HepG2 (cell line): Measurements from ENCODE around the gene EXOC3L4. TPM values are rescaled to one million over a fixed set of nuclear protein-coding genes. Genes with fewer than 3 reads are reported as not detected.

Source experiments
- ATF7-NPFF ChIP-seq: sonication (generic); formaldehyde crosslinking; IDR thresholded peaks from 2 replicates; pipeline ENCODE4 v1.8.1; 2023; ENCODE audit warnings: mild to moderate bottlenecking, low read depth, missing genetic modification reagents, moderate library complexity
- DNMT1 ChIP-seq: sonication (generic); formaldehyde crosslinking; IDR thresholded peaks from 2 replicates; pipeline ENCODE4 v1.5.1; 2020; ENCODE audit warnings: mild to moderate bottlenecking, missing genetic modification reagents
- FOXA1 ChIP-seq, 2 experiments: fragments of 450-650 bp in 1 of 2; sonication (generic) in 1 of 2; formaldehyde crosslinking in 1 of 2; IDR thresholded peaks; 2 replicates each; pipeline versions ENCODE4 v1.4.0 to v1.6.1; 2016 to 2020; ENCODE audit warnings: missing genetic modification reagents in 1 of 2
- FOXO1 ChIP-seq: sonication (generic); formaldehyde crosslinking; IDR thresholded peaks from 2 replicates; pipeline ENCODE4 v1.4.0; 2020; ENCODE audit warnings: missing genetic modification reagents
- HBP1 ChIP-seq: IDR thresholded peaks from 2 replicates; pipeline ENCODE4 v1.6.1; 2016; ENCODE audit warnings: low read depth, control low read depth
- HDAC6 ChIP-seq: fragments of 200-600 bp; sonication (generic); IDR thresholded peaks from 2 replicates; pipeline ENCODE4 v1.7.0; 2017; ENCODE audit warnings: mild to moderate bottlenecking, antibody characterized with exemption, low read length, low read depth
- HMG20B ChIP-seq: conservative IDR thresholded peaks from 2 replicates; pipeline ENCODE4 v1.6.1; 2016; ENCODE audit warnings: missing genetic modification reagents, missing compliant biosample characterization
- MBD4 ChIP-seq: IDR thresholded peaks from 2 replicates; pipeline ENCODE4 v1.6.1; 2012; ENCODE audit warnings: low read length, inconsistent platforms, borderline replicate concordance
- MTF1 ChIP-seq: sonication (generic); formaldehyde crosslinking; IDR thresholded peaks from 2 replicates; pipeline ENCODE4 v1.5.0; 2020; ENCODE audit warnings: missing genetic modification reagents
- NFKB2 ChIP-seq: sonication (generic); formaldehyde crosslinking; IDR thresholded peaks from 2 replicates; pipeline ENCODE4 v1.4.0; 2020; ENCODE audit warnings: missing genetic modification reagents, borderline replicate concordance
- NR2C2 ChIP-seq: sonication (generic); formaldehyde crosslinking; IDR thresholded peaks from 2 replicates; pipeline ENCODE4 v1.4.0; 2020; ENCODE audit warnings: missing genetic modification reagents, mild to moderate bottlenecking, moderate library complexity, borderline replicate concordance
- NR2F2 ChIP-seq: IDR thresholded peaks from 2 replicates; pipeline ENCODE4 v1.6.1; 2012; ENCODE audit warnings: low read depth, inconsistent platforms, borderline replicate concordance
- TGIF2 ChIP-seq: IDR thresholded peaks from 2 replicates; pipeline ENCODE4 v1.6.1; 2016; ENCODE audit warnings: control low read depth, missing compliant biosample characterization
- TOPORS ChIP-seq: sonication (generic); formaldehyde crosslinking; IDR thresholded peaks from 2 replicates; pipeline ENCODE4 v1.8.0; 2023; ENCODE audit warnings: mild to moderate bottlenecking, missing genetic modification reagents
- ZNF280B ChIP-seq: sonication (generic); formaldehyde crosslinking; IDR thresholded peaks from 2 replicates; pipeline ENCODE4 v1.5.0; 2020; ENCODE audit warnings: missing genetic modification reagents, mild to moderate bottlenecking, borderline replicate concordance
- ZNF550 ChIP-seq: sonication (generic); formaldehyde crosslinking; IDR thresholded peaks from 2 replicates; pipeline ENCODE4 v1.4.0; 2020; ENCODE audit warnings: mild to moderate bottlenecking, missing genetic modification reagents, borderline replicate concordance
- ZNF850 ChIP-seq: sonication (generic); formaldehyde crosslinking; conservative IDR thresholded peaks from 2 replicates; pipeline ENCODE4 v1.9.0; 2021; ENCODE audit warnings: mild to moderate bottlenecking, missing genetic modification reagents
- polyA plus RNA-seq, 8 experiments: library from polyadenylated mRNA; depleted of rRNA in 3 of 8; stranded (reverse) in 7 of 8; unstranded in 1 of 8; fragments of >200 nt; fragmentation: Illumina TruSeq in 4 of 8; extraction: Trizol in 4 of 8; gene quantifications; 2 replicates each; pipeline versions ENCODE4 v1.2.1 to v1.2.3, GENCODE V29; 2011 to 2016; ENCODE audit warnings: low read depth in 4 of 8, missing spikeins in 1 of 8, mixed read lengths in 1 of 8; ENCODE audit not compliant: insufficient read depth in 1 of 8
- total RNA-seq, 5 experiments: library from RNA; depleted of rRNA; stranded (reverse); fragments of >200 nt; fragmentation: Illumina TruSeq; extraction: Trizol; gene quantifications; 2 replicates each; pipeline ENCODE4 v1.2.3, GENCODE V29; 2016; ENCODE audit warnings: low read depth in 1 of 5
- TF ChIP-seq, protein P1 (sequence below): sonication (generic); formaldehyde crosslinking; IDR thresholded peaks from 2 replicates; pipeline ENCODE4 v1.9.0; 2022; ENCODE audit warnings: low read depth, missing genetic modification reagents
- TF ChIP-seq, protein P2 (sequence below): sonication (generic); formaldehyde crosslinking; IDR thresholded peaks from 2 replicates; pipeline ENCODE4 v1.5.0; 2020; ENCODE audit warnings: missing genetic modification reagents
- TF ChIP-seq, protein P3 (sequence below): sonication (generic); formaldehyde crosslinking; IDR thresholded peaks from 2 replicates; pipeline ENCODE4 v1.5.0; 2020; ENCODE audit warnings: missing genetic modification reagents
- TF ChIP-seq, protein P4 (sequence below): sonication (generic); formaldehyde crosslinking; IDR thresholded peaks from 2 replicates; pipeline ENCODE4 v1.4.0; 2020; ENCODE audit warnings: low read depth, mild to moderate bottlenecking, missing genetic modification reagents

Gene EXOC3L4
- total and polyA plus RNA-seq, 2 of the 13 experiments (the other 11 are each of a cell fraction or from before 2014, with no cell fraction given) = 11.8 to 27.0 TPM

GRCh38 chr14:103089386-103090335, 4.9 kb upstream of the EXOC3L4 start (continued):
- TF ChIP-seq FOXA1 (IDR thresholded peaks at IDR 0.05) (no peak), FOXA1 (CRISPR knock-in tag; IDR thresholded peaks at IDR 0.05) (no peak), ZNF280B (no peak), HDAC6 (no peak), FOXO1 (CRISPR knock-in tag) (no peak), MBD4 (no peak), ZNF550 (CRISPR knock-in tag) (no peak), MTF1 (CRISPR knock-in tag) (no peak), NR2C2 (CRISPR knock-in tag) (no peak), ATF7-NPFF (no peak), ZNF850 (no peak), TGIF2 (no peak), DNMT1 (CRISPR knock-in tag) (0 out of 2 replicates have a peak, but pooled peaks have one; percentile 35), HMG20B (CRISPR knock-in tag) (no peak), NFKB2 (no peak), NR2F2 (no peak), TOPORS (no peak), HBP1 (CRISPR knock-in tag) (no peak)
- TF ChIP-seq, protein P1, sequence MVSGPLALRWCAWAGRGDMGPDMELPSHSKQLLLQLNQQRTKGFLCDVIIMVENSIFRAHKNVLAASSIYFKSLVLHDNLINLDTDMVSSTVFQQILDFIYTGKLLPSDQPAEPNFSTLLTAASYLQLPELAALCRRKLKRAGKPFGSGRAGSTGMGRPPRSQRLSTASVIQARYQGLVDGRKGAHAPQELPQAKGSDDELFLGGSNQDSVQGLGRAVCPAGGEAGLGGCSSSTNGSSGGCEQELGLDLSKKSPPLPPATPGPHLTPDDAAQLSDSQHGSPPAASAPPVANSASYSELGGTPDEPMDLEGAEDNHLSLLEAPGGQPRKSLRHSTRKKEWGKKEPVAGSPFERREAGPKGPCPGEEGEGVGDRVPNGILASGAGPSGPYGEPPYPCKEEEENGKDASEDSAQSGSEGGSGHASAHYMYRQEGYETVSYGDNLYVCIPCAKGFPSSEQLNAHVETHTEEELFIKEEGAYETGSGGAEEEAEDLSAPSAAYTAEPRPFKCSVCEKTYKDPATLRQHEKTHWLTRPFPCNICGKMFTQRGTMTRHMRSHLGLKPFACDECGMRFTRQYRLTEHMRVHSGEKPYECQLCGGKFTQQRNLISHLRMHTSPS = peak; percentile 31; the same call in 1 of the 2 replicates
- TF ChIP-seq, protein P2, sequence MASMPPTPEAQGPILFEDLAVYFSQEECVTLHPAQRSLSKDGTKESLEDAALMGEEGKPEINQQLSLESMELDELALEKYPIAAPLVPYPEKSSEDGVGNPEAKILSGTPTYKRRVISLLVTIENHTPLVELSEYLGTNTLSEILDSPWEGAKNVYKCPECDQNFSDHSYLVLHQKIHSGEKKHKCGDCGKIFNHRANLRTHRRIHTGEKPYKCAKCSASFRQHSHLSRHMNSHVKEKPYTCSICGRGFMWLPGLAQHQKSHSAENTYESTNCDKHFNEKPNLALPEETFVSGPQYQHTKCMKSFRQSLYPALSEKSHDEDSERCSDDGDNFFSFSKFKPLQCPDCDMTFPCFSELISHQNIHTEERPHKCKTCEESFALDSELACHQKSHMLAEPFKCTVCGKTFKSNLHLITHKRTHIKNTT (CRISPR knock-in tag) = no peak
- TF ChIP-seq, protein P3, sequence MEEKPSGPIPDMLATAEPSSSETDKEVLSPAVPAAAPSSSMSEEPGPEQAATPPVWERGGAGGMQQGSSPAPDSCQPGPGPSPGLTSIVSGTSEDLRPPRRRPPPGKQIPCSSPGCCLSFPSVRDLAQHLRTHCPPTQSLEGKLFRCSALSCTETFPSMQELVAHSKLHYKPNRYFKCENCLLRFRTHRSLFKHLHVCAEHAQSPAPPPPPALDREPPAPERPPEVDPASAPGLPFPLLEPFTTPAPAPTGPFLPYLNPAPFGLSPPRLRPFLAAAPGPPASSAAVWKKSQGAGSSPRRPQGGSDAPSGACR (CRISPR knock-in tag) = no peak
- TF ChIP-seq, protein P4, sequence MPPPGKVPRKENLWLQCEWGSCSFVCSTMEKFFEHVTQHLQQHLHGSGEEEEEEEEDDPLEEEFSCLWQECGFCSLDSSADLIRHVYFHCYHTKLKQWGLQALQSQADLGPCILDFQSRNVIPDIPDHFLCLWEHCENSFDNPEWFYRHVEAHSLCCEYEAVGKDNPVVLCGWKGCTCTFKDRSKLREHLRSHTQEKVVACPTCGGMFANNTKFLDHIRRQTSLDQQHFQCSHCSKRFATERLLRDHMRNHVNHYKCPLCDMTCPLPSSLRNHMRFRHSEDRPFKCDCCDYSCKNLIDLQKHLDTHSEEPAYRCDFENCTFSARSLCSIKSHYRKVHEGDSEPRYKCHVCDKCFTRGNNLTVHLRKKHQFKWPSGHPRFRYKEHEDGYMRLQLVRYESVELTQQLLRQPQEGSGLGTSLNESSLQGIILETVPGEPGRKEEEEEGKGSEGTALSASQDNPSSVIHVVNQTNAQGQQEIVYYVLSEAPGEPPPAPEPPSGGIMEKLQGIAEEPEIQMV (CRISPR knock-in tag) = no peak
